HG02852 (cell line): ENCODE results near the gene GJD3.
"Not testable (repeated sequence)": the region's sequence is repeated elsewhere in the genome, so short reads cannot be mapped to it uniquely, and the experiment has no call there.

Experiments
- ATAC-seq: cut with Tn5 transposase; IDR thresholded peaks from one replicate; pipeline ENCODE4 v1.9.1; 2021; ENCODE audit warnings: mild to moderate bottlenecking, moderate library complexity; ENCODE audit not compliant: unreplicated experiment

The GJD3 gene

GRCh38 chr17:40369923-40370322 lies 5.4 kb upstream of the GJD3 start:
- ATAC-seq, result no peak

DNA sequence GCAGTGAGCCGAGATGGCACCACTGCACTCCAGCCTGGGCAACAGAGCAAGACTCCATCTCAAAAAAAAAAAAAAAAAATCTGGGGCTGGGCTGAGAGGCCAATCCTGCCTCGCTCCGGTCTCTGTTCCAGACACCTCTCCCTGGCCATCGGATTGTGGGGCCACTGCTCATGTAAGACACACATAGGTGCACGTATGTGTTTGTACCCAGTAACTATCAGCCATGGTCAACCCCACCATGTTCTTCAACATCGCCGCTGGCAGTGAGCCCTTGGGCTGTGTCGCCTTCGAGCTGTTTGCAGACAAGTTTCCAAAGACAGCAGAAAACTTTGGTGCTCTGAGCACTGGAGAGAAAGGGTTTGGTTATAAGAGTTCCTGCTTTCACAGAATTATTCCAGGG lies 3.2 kb upstream of the GJD3 start:
- not testable (repeated sequence) for ATAC-seq

DNA sequence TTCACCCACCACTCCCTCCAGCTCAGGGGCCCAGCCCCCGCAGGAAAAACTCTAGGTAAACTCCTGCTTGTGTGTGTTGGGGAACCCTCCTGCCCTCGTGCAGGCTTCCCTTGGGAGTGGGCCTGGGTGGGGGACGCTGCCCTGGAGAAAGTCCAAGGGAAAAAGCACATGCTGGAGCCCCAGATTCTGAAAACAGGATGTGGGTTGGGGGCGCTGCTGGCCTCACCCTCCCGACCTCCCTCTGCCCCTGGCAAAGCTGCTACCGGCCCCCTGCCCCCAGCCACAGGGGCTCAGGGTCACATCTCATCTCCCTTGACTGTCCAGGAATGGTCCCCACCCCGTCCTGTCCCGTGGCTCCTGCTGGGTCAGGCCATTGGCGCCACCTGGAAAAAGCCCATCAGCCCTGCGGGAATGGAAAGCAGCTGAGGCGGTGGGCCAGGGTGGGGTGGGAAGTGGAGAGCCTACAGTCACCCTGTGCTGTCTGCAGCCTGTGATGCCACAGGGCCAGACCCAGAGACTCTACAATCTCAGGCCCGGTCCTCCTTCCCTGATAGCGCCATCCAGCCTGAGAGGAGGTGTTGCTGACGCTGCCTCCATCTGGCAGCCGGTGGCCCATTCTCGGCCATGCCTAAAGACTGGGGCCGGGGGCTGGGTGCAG lies 2.5 kb upstream of the GJD3 start:
- no peak for ATAC-seq

DNA sequence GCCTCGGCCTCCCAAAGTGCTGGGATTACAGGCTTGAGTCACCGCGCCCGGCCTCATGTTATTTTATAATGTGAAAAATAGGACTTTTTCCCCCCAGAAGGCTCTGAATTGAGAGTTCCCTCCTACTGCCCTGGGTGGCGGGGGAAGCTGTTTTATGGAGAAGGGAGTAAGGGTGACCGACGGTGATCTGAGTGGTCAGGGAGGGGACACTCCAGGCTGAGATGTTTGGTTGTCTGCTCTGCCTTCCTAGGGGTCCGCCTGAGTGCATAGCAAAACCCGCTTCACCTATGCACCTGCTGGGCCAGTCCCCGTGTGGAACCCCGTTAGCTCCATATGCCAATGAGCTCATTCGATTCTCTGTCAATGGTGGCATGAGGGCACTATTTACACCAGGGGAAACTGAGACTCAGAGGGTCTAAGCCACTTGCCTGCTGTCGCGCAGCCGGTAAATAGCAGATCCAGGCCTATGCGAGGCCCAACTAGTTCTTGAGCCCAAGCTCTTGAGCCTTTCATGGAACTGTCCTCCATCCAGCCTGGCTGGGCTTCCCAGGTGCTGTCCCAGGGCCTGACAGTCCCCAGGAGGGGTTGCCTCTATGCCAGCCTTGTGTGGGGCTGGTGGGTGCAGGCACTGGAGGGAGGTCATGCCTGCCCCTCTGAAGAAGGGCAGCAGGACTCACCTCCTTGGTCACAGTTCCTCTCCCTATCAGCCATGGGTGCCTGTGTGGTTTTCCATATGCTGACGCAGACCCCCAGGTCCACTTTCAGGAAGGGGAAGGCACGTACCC lies 1.7 kb upstream of the GJD3 start:
- ATAC-seq, result no peak

- ATAC-seq, result no peak
Measured at GRCh38 chr17:40364906-40365305, 369 bp upstream of the GJD3 start.

DNA sequence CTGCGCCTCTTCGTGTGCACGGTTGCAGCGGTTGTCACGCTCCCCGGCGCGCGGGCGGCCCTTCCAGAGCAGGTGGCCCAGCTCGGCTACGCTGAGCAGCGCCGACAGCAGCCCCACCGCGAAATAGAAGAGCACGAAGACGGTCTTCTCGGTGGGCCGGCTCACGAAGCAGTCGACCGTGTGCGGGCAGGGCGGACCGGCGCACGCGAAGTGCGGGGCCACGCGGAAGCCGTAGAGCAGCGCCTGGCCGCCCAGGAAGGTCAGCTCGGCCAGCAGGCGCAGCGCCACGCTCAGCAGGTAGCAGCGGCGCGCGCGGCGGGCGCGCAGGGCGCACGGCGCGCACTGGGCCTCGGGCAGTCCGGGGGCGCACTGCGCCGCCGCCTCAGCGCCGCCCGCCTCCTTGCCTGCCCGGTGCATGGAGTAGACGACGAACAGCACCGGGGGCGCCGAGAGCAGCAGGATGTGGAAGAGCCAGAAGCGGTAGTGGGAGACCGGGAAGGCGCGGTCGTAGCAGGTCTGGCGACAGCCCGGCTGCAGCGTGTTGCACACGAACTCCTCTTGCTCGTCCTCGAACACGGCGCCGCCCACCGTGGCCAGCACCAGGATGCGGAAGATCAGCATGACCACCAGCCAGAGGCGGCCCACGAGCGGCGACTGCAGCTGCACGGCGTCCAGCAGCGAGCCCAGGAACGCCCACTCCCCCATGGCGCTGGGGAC lies 1.3 kb downstream of the GJD3 start:
- ATAC-seq, result peak; percentile 15

DNA sequence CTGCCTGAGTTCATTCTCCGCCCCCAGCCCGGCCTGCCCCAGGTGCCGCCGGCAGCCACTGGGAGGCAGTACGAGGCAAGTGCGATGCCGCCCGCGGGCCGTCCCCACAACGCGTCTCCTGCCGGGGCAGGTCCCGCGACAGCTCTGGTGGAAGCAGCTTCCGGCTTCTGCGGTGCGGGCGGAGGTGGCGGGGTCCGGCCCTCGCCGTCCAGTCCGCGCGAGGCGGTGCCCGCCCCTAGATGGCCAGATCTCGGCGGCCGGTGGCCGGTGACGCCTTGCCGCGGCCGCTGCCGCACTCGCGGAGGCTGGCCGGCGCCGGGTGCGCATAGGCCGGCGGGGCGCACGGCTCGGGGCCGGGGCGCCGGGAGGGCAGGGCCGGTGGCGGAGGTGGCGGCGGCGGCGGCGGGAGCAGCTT lies 1.8 kb downstream of the GJD3 start:
- ATAC-seq, result peak; percentile 71

GRCh38 chr17:40361925-40362695 lies 2.4 kb downstream of the GJD3 start:
- peak; percentile 8 for ATAC-seq

- ATAC-seq, result no peak
Measured at GRCh38 chr17:40361063-40361924, 3.2 kb downstream of the GJD3 start.

DNA sequence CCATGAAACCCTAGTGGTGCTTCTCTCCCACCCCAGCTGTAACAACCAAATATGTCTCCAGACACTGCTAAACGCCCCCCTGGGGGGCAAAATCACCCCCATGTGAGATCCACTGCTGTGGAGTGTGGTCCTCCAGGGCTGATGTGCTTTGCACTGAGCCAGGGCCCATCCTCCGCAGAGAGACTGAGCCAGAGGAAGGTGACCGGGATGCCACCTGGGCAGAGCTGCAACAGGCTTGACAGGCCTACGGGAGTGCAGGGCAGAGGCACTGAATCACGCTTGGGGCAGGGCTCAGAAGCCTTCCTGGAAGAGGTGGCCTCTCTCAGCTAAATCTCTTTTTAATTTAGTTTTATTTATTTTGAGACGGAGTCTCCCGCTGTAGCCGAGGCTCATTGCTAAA lies 4.4 kb downstream of the GJD3 start:
- no peak for ATAC-seq

DNA sequence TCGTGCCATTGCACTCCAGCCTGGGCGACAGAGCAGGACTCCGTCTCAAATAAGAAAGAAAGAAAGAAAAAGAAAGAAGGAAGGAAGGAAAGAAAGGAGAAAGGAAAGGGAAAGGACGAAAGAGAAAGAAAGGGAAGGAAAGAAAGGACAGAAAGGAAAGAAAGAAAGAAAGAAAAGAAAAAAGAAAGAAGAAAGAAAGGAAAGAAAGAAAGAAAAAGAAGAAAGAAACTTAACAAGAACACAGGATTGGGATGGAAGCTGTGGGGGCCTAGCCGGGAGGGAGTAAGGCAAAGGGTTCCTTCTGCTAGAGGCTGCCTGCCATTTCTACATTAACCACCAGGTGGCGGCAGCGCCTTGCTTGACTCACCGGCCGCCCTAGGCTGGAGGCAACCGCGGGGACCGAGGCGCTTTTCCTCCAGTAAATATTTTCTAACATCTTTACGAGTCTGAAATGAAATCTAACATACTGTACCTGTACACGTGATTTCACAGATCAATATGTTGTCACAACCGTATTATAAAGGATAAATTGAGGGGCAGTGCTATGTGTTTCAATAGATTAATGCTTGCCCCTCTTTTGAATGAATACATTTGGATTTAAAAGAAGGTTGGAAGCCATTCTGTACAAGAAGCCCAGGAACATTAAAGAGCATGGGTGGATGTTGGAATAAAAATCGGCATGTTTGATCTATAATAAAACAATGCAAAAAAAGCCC lies 6.1 kb downstream of the GJD3 start:
- ATAC-seq, result no peak

- no peak for ATAC-seq
Measured at GRCh38 chr17:40356990-40357881, 7.3 kb downstream of the GJD3 start.

GRCh38 chr17:40355804-40356758 lies 8.5 kb downstream of the GJD3 start:
- no peak for ATAC-seq

DNA sequence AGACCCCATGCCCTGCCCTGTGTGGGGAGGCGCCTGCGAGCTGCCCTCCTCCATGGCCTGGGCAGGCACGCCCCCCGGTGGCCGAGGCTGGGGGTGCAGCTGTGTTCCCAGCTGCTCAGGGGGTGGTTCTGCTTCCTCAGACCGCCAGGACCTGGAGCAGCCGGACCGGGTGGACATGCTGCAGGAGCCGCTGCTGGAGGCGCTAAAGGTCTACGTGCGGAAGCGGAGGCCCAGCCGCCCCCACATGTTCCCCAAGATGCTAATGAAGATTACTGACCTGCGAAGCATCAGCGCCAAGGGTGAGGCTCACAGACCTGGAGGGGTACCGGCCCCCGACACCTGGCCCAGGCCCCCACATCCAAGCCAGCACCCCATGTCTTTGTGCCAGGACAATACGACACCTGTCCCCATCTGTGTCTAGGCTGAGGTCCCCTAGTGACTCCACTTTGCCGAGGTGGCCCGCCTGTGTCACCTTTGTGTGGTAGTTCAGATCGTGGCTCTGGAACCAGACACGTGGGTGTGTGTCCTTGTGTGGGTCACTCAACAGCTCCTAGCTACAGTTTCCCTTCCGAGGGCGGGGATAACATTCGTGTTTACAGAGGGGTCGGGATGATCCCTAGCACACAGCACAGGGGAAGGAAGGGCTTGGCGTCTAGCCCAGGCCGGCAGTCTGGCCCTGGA lies 9.3 kb downstream of the GJD3 start:
- no peak for ATAC-seq

GRCh38 chr17:40354221-40355122 lies 10.1 kb downstream of the GJD3 start:
- no peak for ATAC-seq
